Sciatic nerve (tissue), 2 donors: ENCODE data around the gene ZNF787. TPM values are rescaled to one million over a fixed set of nuclear protein-coding genes. Genes with fewer than 3 reads are reported as not detected.
"Not testable (repeated sequence)": the region's sequence is repeated elsewhere in the genome, so short reads cannot be mapped to it uniquely, and the experiment has no call there.

ENCODE experiments used
- ATAC-seq: fragments of 200-7000 bp; cut with Tn5 transposase; one replicate; pipeline ENCODE4 v1.9.1; 2020; ENCODE audit warnings: mild to moderate bottlenecking, moderate library complexity
- DNase-seq: peaks from one replicate; pipeline ENCODE4 v3.0.0-alpha.2; 2020; ENCODE audit warnings: low spot score
- intact Hi-C: fragments of 100-400 bp; cut with DNase I; formaldehyde crosslinking; loops from one replicate; pipeline ENCODE4 v1.14.2; 2022
- total RNA-seq: library from RNA; stranded (reverse); fragmentation: NEBNext Ultra II Directional; extraction: Animal tissue kit (Norgen Biotek cat#: 25700); gene quantifications from one replicate; pipeline ENCODE4 v1.2.1, GENCODE V29; 2021
- donor health status: DM: no; HTN: no; CAD: no.
- donor health status: DM: no; HTN: no; CAD: no.

ZNF787 gene
- total RNA-seq, 1 donor from 2014 or later = 24.6 TPM

DNA sequence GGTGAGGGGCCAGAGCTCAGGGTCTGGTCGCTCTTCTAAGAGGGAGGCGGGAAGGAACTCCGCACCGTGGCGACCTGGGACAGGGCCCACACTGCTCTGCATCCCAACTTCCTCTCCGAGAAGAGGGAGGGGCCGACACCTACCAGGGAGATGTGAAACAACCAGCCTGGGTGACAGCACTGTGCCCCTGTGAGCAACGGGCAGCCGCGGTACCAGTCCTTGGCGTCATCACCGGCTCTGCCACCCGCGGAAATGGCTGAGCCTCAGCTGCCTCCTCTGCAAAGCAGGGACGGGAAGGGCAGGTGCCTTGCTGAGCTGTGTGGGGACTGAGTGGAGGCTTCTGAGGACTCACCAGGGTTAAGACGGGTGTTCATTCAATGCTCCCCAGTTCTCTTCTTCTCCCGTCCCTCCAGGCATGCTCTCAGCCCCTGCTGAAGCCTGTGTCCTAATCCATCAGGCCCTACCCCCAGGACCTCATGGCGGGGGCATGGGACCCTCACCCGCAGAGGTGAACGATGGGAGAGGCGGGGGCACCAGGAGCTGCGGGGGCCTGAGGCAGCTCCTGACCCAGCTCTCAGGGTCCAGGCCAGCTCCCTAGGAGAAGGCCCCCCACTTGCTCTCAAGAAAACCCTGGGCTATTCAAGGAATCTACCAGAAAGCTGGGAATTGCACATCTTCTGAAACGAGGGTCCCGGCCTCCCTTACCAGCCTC lies 9.3 kb downstream of the ZNF787 start:
- DNase-seq (no peak), ATAC-seq (peak; percentile 51)
- intact Hi-C loops = no loop called here

DNA sequence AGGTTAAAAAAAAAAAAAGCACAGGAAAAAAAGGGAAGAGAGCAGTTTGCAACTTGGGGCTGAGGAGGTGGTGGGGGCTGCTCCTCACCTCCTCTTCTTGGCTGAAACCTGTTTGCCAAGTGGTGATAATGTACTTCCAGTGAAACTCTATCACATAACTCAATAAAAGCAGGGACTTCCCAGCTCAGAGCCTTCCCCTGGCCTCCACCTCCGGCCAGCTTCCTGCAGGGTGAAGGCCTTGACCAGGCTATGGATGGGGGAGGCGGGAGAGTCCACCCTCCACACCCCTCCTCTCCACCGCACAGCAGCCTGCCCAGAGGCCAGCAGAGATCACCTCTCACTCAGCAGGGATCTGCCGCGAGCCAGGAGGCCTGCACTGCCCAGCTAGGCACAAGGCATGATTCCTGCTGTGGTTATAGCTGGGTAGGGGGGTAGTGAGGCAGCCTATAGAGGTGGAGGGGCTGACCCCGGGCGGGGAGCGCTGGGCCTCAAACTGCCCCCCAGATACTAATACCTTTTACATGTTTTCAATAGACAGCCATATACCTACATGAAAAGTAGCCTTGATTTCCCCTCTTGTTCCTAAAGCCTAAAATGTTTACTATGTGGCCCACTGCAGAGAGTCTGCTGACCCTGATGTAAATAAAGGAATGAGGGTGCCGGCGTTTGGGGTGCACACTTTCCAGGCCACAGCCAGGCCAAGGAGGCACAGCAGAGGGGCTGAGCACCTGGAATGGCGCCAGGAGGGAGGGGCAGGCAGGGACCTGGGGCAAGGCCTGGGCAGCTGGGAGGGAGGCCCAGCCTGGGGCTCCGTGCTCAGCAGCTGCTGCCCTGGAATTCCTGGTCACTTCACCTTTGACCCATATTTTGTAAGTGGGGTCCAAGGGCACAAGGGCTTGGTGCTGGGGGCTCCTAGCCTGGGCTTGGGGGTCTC lies 10.3 kb downstream of the ZNF787 start:
- intact Hi-C loops = no loop called here
- DNase-seq (no peak), ATAC-seq (peak; percentile 59)

DNA sequence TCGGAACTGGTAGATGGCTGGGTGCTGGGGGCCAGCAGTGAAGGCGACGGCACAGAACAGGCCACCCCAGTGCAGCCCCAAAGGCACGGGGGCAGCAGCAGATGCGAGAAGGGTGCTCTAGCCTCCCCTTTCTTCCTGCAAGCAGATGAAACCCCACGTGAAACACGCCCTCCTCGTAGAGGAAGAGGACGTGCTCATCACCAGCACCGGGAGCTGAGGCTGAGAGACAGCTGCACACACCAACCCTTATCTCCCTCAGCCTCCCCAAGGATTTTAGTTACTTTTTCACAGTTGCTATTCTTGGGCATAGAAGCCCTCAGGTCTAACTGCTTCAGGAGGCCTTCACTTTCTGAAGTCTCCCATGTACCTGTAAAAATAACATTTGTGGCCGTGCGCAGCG lies 11.9 kb downstream of the ZNF787 start:
- intact Hi-C loops = no loop called here
- DNase-seq (no peak), ATAC-seq (no peak)

GRCh38 chr19:56108447-56109195 lies 12.5 kb downstream of the ZNF787 start:
- peak; percentile 27 for ATAC-seq
- intact Hi-C loops = no loop called here
- no peak for DNase-seq

- peak; percentile 2 for ATAC-seq
- DNase-seq = no peak
- intact Hi-C loops = no loop called here
Observed at GRCh38 chr19:56107626-56108351, 13.3 kb downstream of the ZNF787 start.

- ATAC-seq (no peak), DNase-seq (no peak)
- intact Hi-C loops = no loop called here
Observed at GRCh38 chr19:56106993-56107392, 14.1 kb downstream of the ZNF787 start.

- no peak for DNase-seq
- no peak for ATAC-seq
- intact Hi-C loops = no loop called here
Observed at GRCh38 chr19:56106397-56106849, 14.7 kb downstream of the ZNF787 start.

- ATAC-seq, intact Hi-C loops, DNase-seq: not testable (repeated sequence)
Observed at GRCh38 chr19:56105831-56106396, 15.2 kb downstream of the ZNF787 start.

DNA sequence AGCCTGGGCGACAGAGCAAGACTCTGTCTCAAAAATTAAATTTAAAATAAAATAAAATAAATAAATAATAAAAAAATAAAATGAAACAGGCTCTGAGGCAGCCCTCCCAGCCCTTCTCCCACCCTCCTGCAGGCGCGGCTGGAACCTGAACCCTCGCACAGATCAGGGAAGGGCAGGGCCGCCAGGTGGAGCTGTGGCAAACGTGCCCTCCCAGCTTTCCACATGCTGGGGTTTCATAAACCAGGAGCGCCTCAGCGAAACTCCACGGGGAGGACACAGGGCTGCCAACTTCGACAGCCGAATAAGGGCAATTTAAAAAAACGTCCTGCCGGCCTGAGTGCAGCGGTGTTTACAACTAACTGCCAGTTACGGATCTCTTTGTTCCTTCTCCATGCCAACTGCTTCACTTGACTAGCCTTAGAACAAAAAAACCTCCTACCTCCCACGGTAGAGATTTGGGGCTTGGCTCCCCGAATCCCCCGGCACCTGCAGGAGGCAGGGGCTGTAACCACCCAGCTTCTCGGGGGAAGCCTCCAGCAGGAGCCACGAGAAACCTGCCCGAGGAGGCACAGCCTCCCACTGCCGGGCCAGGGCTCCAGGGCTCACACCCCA lies 15.9 kb downstream of the ZNF787 start:
- DNase-seq (peak; percentile 79), ATAC-seq (peak; percentile 83)
- intact Hi-C loops = no loop called here

DNA sequence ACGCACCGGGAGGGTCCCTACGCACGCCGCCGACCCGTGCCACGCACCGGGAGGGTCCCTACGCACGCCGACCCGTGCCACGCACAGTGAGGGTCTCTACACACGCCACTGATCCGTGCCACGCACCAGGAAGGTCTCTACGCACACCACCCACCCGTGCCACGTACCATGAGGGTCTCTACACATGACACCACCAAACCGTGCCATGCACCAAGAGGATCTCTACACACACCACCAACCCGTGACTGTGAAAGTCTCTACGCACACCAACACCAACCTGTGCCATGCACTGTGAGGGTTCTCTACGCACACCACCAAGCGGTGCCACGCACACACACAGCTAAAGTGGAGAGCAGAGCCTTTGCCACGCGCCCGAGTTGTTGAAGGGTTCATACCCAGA lies 16.7 kb downstream of the ZNF787 start:
- DNase-seq (no peak), ATAC-seq (no peak)
- intact Hi-C loops = no loop called here

- ATAC-seq (no peak), DNase-seq (no peak)
- intact Hi-C loops = no loop called here
Observed at GRCh38 chr19:56103027-56103614, 18.0 kb downstream of the ZNF787 start.

- intact Hi-C loops = no loop called here
- ATAC-seq (no peak), DNase-seq (no peak)
Observed at GRCh38 chr19:56101746-56102535, 19.2 kb downstream of the ZNF787 start.

GRCh38 chr19:56101095-56101494 lies 20.0 kb downstream of the ZNF787 start:
- intact Hi-C loops = no loop called here
- ATAC-seq (no peak), DNase-seq (no peak)

- DNase-seq (no peak), ATAC-seq (no peak)
- intact Hi-C loops = no loop called here
Observed at GRCh38 chr19:56099638-56100539, 21.2 kb downstream of the ZNF787 start.

DNA sequence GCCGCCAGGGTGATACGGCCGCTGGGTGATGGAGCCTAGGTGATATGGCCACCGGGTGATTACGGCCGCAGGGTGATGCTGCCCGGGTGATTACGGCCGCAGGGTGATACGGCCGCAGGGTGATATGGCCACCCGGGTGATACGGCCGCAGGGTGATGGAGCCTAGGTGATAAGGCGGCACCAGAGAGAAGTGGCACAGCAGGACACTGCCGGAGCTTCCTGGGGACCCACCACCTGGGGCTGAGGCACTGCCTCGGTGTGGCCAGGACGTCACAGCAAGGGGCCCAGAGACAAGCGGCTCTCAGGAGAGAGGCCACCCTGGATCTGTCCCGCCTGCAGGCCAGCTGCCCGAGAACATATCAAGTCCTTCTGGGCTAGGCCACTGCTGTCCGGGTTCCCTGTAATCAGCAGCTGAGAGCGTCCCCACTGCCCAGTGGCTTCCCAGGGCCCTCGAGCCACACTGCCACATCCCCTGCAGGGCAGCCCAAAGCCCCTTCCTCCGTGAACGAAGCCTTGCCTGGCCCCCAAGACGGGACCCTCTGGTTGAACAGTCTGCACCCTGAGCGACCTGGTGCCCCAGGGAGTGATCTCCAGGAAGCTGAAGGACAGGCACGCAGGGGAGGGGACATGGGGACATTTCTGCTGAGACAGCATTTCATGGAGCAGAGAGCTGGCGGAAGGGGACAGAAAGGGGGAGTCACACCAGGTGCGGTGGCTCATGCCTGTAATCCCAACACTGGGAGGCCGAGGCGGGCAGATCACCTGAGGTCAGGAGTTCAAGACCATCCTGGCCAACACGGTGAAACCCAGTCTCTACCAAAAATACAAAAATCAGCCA lies 22.1 kb downstream of the ZNF787 start:
- DNase-seq (no peak), ATAC-seq (no peak)
- intact Hi-C loops = no loop called here
